SIG-M5 (cell line): ENCODE data around the gene PRELID2.
"Not testable (repeated sequence)": the region's sequence is repeated elsewhere in the genome, so short reads cannot be mapped to it uniquely, and the experiment has no call there.

Source experiments
- DNase-seq: peaks from one replicate; lab custom pipeline; 2025; lab: John Stamatoyannopoulos, UW

The PRELID2 gene

DNA sequence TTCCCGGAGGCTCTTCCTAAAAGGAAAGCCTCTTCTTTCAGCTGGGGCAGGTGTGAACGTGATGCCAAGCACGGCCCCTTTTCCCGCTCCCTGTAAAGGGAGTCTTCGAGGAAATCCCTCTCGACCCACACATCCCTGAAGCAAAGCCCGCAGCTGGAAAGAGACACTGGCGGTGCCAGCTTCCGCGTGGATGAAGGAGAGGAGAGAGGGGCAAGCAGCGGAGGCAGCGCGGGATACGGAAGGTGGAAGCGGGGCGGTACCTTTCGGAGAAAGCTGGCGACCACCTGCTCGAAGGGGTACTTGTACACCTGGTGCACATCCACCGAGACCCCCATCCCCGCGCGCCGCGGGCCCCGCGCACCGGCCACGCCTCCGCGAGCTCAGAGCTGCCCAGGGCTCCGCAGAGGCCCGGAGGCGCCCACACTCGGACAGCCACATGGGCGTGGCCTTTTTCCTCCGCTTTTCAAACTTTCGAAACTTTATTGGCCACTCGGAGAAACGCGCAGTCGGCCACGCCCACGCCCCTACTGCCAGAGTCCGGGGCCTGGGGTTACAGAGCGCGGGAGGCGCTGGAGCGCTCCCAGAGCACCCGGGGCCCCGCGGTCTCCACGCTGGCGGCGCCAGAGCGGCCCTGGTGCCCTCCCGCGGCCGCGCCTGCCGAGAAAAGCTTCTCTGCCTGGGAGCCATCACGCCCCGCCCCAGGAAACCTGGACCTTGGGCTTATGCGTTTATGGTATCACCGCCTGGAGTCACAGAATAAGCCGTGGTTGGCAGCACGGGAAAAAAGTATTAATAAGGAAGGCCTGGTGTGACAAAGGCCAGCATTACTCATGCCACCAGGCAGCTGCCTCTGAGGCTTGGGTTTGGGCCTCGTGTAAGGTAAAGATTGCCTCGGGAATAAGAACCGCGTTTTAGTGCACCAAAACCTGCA is at the start of gene PRELID2:
TSS of gene PRELID2 (minus strand) at position 426 of the 931 bp plus-strand sequence. CDS start at position 335, 91 bp downstream.
- no peak for DNase-seq

GRCh38 chr5:145874765-145875164 is 39.6 kb upstream of the PRELID2 start:
- no peak for DNase-seq

GRCh38 chr5:145872914-145873313 is 37.8 kb upstream of the PRELID2 start, which contains the start of gene GRXCR2:
Gene GRXCR2 (minus strand): TSS chr5:145873014. CDS start chr5:145872968, 46 bp downstream.
- DNase-seq, result no peak

DNA sequence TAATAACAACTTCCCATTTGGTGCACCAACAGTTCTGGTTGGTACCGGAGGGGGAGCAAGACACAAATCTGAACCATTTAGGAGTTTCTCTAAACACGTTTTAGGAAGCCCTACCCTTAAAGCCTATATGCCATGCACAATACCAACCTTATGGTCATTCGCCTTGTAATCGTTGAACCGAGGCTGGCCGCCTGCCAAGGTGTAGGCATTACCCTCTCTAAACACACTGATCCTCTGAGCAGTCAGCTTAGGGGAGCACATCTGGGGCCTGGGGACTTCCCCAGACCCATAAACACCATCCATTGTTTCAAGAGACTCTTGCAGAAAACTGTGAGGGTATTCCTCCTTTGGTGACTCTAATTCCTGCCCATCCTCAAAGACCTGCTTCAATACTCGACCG is 37.3 kb upstream of the PRELID2 start:
- DNase-seq, result no peak

GRCh38 chr5:145869753-145870152 is 34.6 kb upstream of the PRELID2 start:
- no peak for DNase-seq

- DNase-seq, result no peak
Measured at GRCh38 chr5:145867806-145868205, 32.7 kb upstream of the PRELID2 start.

DNA sequence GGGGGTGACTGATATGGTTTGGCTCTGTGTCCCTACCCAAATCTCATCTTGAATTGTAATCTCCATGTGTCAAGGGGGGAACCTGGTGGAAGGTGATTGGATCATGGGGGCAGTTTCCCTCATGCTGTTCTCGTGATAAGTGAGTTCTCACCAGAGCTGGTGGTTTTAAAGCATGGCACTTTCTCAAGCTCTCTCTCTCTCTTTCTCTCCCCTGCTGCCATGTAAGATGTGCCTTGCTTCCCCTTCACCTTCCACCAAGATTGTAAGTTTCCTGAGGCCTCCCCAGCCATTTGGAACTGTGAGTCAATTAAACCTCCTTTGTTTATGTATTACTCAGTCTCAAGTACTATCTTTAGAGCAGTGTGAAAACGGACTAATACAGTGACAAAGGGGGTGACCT is 29.3 kb upstream of the PRELID2 start:
- not testable (repeated sequence) for DNase-seq

GRCh38 chr5:145863003-145863402 is 27.9 kb upstream of the PRELID2 start:
- no peak for DNase-seq

DNA sequence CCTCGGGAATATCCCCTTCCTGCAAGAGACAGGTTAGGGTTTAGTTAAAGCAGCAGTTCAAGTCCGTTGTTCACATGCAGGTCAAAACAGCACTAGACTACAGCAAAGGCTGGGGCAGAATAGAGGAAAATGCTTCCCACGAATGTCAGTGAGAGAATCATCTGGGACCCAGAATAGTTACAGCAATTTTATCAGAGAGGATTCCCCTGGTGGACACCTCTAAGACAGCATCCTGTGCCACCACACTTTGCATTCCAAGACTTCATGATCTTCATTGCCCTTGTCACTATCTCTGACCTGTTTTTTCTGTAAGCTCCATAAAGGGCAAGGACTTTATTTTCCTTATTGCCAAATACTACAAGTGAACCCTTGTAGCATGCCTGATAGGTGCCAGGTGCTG is 24.8 kb upstream of the PRELID2 start:
- no peak for DNase-seq

DNA sequence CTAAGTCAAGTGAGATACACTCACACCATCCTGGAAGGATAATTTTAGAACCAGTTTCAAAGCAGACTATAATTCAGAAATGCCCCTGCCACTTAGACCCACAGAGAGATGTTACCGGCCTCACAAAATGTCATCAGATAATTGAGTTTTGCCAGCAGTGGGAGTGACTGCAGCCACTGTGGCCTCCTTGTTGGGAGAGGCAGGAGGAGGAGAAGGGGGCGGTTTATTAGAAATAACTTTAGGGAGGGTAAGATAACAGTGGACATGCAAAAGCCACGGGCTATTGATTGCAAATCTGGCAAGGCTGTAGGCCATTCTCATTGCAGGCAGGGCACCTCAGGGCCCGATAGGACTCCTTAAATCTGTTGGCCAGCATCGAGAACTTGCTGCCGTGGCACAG is 24.3 kb upstream of the PRELID2 start:
- no peak for DNase-seq

DNA sequence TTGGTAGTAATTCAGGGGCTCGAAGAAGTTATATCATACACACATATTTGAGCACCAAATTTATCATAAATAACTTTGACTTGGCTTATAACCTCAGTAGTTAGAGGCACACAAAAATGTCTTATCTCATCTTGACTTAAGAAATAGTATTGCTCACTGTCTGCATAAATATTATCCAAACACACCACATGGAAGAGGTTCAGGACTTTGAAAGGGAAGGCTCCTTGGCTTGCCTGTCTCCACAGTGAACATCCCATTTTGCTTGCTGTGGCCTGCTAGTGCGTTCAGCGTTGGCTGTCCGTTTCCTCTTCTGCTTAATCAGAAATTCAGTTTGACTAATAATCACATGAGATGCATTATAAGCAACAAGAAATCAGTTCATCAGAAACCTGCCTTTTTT is 23.8 kb upstream of the PRELID2 start:
- DNase-seq, result no peak

- no peak for DNase-seq
Measured at GRCh38 chr5:145856285-145856818, 21.2 kb upstream of the PRELID2 start.

DNA sequence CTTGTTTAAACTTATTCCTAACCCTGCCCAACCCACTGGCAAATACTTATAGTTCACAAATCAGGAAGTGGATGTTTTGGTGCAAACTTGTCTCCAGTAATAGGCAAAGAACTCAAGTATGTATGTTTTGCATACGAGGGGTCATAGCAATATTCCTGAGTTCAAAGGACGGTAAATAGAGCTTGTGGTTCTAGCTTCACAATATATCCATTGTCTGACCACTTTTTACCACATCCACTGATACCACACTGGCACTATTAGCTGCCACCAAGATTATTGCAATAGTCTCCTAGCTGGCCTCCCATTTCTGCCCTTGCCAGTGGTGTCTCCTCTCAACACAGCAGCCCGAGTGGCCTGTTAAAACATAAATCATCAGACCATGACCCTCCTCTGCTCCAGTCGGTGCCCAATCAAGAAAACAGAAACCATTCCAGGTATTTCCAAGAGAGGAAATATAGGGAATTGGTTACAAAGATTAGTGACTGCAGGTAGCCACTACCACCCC is 20.7 kb upstream of the PRELID2 start:
- DNase-seq, result no peak

GRCh38 chr5:145854651-145855258 is 19.6 kb upstream of the PRELID2 start:
- no peak for DNase-seq

GRCh38 chr5:145853781-145854376 is 18.7 kb upstream of the PRELID2 start:
- no peak for DNase-seq

- DNase-seq, result no peak
Measured at GRCh38 chr5:145852990-145853389, 17.8 kb upstream of the PRELID2 start.

GRCh38 chr5:145848854-145849253 is 13.7 kb upstream of the PRELID2 start:
- DNase-seq, result no peak

GRCh38 chr5:145847499-145848497 is 12.7 kb upstream of the PRELID2 start:
- no peak for DNase-seq

DNA sequence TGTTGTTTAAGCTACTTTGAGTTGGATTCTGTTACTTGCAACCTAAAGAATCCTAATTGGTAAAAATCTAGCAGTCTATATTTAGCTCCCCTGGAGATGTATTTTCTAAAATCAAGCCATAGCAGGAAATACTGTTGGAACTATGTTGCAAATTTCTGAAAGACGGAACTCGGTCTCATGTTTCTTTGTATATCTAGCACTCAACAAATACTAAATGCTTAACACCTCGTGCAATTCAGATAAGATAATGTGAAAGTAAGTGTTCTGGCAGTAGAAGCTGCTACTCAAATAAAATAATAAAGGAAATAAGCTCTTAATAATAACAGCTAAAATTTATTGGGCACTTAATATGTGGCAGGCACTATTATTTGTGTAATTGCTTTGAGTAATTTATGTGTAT is 10.9 kb upstream of the PRELID2 start:
- DNase-seq, result no peak

DNA sequence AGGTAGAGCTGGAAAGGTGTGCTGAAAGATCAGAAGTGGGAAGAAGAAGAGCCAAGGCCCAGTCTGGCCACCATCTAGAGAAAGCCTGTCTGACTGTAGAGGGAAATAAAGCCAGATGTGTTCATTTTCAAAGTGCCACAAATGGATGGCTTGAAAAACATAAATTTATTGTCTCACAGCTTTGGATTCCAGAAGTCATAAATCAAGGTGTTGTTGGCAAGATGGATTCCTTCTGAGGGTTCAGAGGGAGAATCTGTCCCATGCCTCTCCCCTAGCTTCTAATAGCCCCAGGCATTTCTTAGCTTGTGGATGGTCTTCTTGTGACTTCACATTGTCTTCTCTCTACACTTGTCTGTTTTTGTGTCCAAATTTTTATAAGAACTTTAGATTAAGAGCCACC is 6.2 kb upstream of the PRELID2 start:
- no peak for DNase-seq
